IMR-90 (cell line): ENCODE data around the gene ZNF273. TPM values are rescaled to one million over a fixed set of nuclear protein-coding genes. Genes with fewer than 3 reads are reported as not detected.

Experiments used
- ATAC-seq: fragments of 200-7000 bp; cut with Tn5 transposase; 2 replicates; pipeline ENCODE4 v1.9.1; 2020; ENCODE audit warnings: low read depth, mild to moderate bottlenecking, moderate library complexity
- BruUV-seq: library from RNA; stranded (reverse); fragments of 400-500 nt; replicated peaks from 2 replicates; lab custom pipeline; 2021; lab: Mats Ljungman, UMichigan
- CTCF ChIA-PET: fragments of 300-600 bp; formaldehyde crosslinking; extraction: SDS; loops from one replicate; lab custom pipeline; 2021; ENCODE audit warnings: antibody characterized with exemption; lab: Yijun Ruan, JAX
- POLR2A ChIA-PET: fragments of 300-600 bp; sonication (Branson Sonifier 250); formaldehyde crosslinking; loops from one replicate; lab custom pipeline; 2022; ENCODE audit warnings: antibody characterized with exemption; ENCODE audit not compliant: unreplicated experiment; lab: Charles Lee
- DNase-seq: peaks from one replicate; pipeline ENCODE4 v3.0.0; 2013
- H2AFZ ChIP-seq: replicated peaks from 2 replicates; pipeline ENCODE3; 2013; ENCODE audit warnings: low read length, mild to moderate bottlenecking; ENCODE audit not compliant: poor library complexity
- H2AK5ac ChIP-seq: 2 replicates; pipeline ENCODE4 v1.6.1; 2013; ENCODE audit warnings: low read depth, low read length, inconsistent platforms
- H2AK9ac ChIP-seq: replicated peaks from 2 replicates; pipeline ENCODE3; 2013; ENCODE audit warnings: mild to moderate bottlenecking, low read depth, low read length, moderate library complexity; ENCODE audit not compliant: poor library complexity
- H2BK120ac ChIP-seq: 2 replicates; pipeline ENCODE4 v1.6.1; 2013; ENCODE audit warnings: low read depth, low read length, inconsistent platforms
- H2BK15ac ChIP-seq: 3 replicates; pipeline ENCODE4 v1.6.1; 2013; ENCODE audit warnings: low read depth, low read length, inconsistent platforms
- H2BK20ac ChIP-seq: 2 replicates; pipeline ENCODE4 v1.6.1; 2013; ENCODE audit warnings: low read depth, mild to moderate bottlenecking, inconsistent platforms, low read length, moderate library complexity
- H2BK5ac ChIP-seq: 2 replicates; pipeline ENCODE4 v1.6.1; 2013; ENCODE audit warnings: mild to moderate bottlenecking, low read depth, low read length, inconsistent platforms; ENCODE audit not compliant: poor library complexity, severe bottlenecking
- H3K14ac ChIP-seq: replicated peaks from 2 replicates; pipeline ENCODE4 v1.6.1; 2013; ENCODE audit warnings: low read depth, low read length, inconsistent platforms
- H3K18ac ChIP-seq: 2 replicates; pipeline ENCODE4 v1.6.1; 2013; ENCODE audit warnings: low read depth, low read length, control low read depth
- H3K23ac ChIP-seq: 2 replicates; pipeline ENCODE4 v1.6.1; 2013; ENCODE audit warnings: low read depth, low read length, inconsistent platforms
- H3K27ac ChIP-seq: 2 replicates; pipeline ENCODE4 v1.5.1; 2013; ENCODE audit warnings: mild to moderate bottlenecking, control low read depth, low read length; ENCODE audit not compliant: insufficient read depth
- H3K27me3 ChIP-seq: 2 replicates; pipeline ENCODE4 v1.6.1; 2013; ENCODE audit warnings: low read length; ENCODE audit not compliant: control insufficient read depth, insufficient read depth
- H3K36me3 ChIP-seq: 2 replicates; pipeline ENCODE4 v1.6.1; 2013; ENCODE audit warnings: low read length, mixed read lengths; ENCODE audit not compliant: control insufficient read depth, insufficient read depth
- H3K4ac ChIP-seq: 2 replicates; pipeline ENCODE4 v1.6.1; 2013; ENCODE audit warnings: low read depth, low read length, inconsistent platforms
- H3K4me1 ChIP-seq: 2 replicates; pipeline ENCODE4 v1.6.1; 2013; ENCODE audit warnings: low read length, mixed read lengths; ENCODE audit not compliant: control insufficient read depth, insufficient read depth
- H3K4me2 ChIP-seq: 2 replicates; pipeline ENCODE4 v1.6.1; 2013; ENCODE audit warnings: low read depth, mild to moderate bottlenecking, control low read depth, low read length, moderate library complexity
- H3K4me3 ChIP-seq: 2 replicates; pipeline ENCODE4 v1.5.1; 2013; ENCODE audit warnings: low read depth, mild to moderate bottlenecking, control low read depth, low read length, moderate library complexity; ENCODE audit not compliant: insufficient read depth
- H3K56ac ChIP-seq: 2 replicates; pipeline ENCODE4 v1.6.1; 2013; ENCODE audit warnings: low read length, inconsistent platforms; ENCODE audit not compliant: insufficient read depth; ENCODE audit errors: extremely low read depth
- H3K79me1 ChIP-seq, 2 experiments: 2 replicates each; pipeline ENCODE4 v1.6.1; 2013; ENCODE audit warnings: low read length in 2 of 2, inconsistent platforms in 1 of 2, low read depth in 1 of 2
- H3K9ac ChIP-seq: 2 replicates; pipeline ENCODE4 v1.6.1; 2013; ENCODE audit warnings: low read depth, low read length, control low read depth
- H3K9me1 ChIP-seq: 2 replicates; pipeline ENCODE4 v1.6.1; 2013; ENCODE audit warnings: low read length, inconsistent platforms; ENCODE audit not compliant: insufficient read depth
- H3K9me3 ChIP-seq: 2 replicates; pipeline ENCODE4 v1.6.1; 2013; ENCODE audit warnings: low read length; ENCODE audit not compliant: control insufficient read depth, insufficient read depth
- H4K20me1 ChIP-seq: 2 replicates; pipeline ENCODE4 v1.6.1; 2013; ENCODE audit warnings: low read length, inconsistent platforms; ENCODE audit not compliant: insufficient read depth
- H4K5ac ChIP-seq: 2 replicates; pipeline ENCODE4 v1.6.1; 2013; ENCODE audit warnings: mild to moderate bottlenecking, low read depth, low read length, control low read depth
- H4K8ac ChIP-seq, 2 experiments: 2 replicates each; pipeline ENCODE4 v1.6.1; 2013; ENCODE audit warnings: low read depth in 2 of 2, low read length in 2 of 2, control low read depth in 1 of 2, inconsistent platforms in 1 of 2
- H4K91ac ChIP-seq: 2 replicates; pipeline ENCODE4 v1.6.1; 2013; ENCODE audit warnings: low read depth, low read length, inconsistent platforms; ENCODE audit not compliant: insufficient read depth
- RFX5 ChIP-seq: IDR thresholded peaks from 2 replicates; pipeline ENCODE4 v1.8.0; 2012; ENCODE audit warnings: low read depth, mild to moderate bottlenecking, low read length, moderate library complexity
- WGBS, 2 experiments: methylation state at CpG; one replicate each; pipeline versions ENCODE4 v1.1.5 to v1.1.7; 2013; ENCODE audit warnings: missing lambda C conversion rate in 2 of 2; ENCODE audit not compliant: insufficient read length in 1 of 2; ENCODE audit errors: extremely low coverage in 2 of 2; 5-methylcytosine and 5-hydroxymethylcytosine counted together
- dilution Hi-C: fragments of 300-500 bp; cut with HindIII; formaldehyde crosslinking; loops from one replicate; pipeline ENCODE4 v1.14.3; 2018; ENCODE audit warnings: low sequenced_read_pairs; ENCODE audit not compliant: unreplicated experiment
- in situ Hi-C: fragments of 300-500 bp; cut with MboI; formaldehyde crosslinking; loops from 3 replicates; pipeline ENCODE4 v1.14.3; 2019; ENCODE audit warnings: low sequenced_read_pairs, inconsistent platforms, mixed read lengths
- intact Hi-C: fragments of 100-400 bp; cut with micrococcal nuclease; formaldehyde crosslinking; loops from 2 replicates; pipeline ENCODE4 v1.10.0; 2022
- polyA plus RNA-seq, 3 experiments: library from polyadenylated mRNA; depleted of rRNA; stranded (reverse); fragments of >200 nt; gene quantifications; 2 replicates each; pipeline ENCODE4 v1.2.3, GENCODE V29; 2012; ENCODE audit warnings: low replicate concordance in 1 of 3
- total RNA-seq: library from RNA; depleted of rRNA; stranded (reverse); fragments of >200 nt; gene quantifications from 2 replicates; pipeline ENCODE4 v1.2.3, GENCODE V29; 2012

ZNF273 gene
- total and polyA plus RNA-seq, 2 of the 4 experiments (the other 2 are of a cell fraction): 1.5 to 2.7 TPM

- no peaks in the 10 kb centered on the region for H3K4me1 ChIP-seq
- in situ Hi-C loops: no loop called here
- ChIA-PET POLR2A (no interaction called here), CTCF (no interaction called here)
- H3K79me1 ChIP-seq: no peaks in the 10 kb centered on the region
- no peaks in the 10 kb centered on the region for H4K20me1 ChIP-seq
- no peak for DNase-seq
- no CpG with 5 or more reads among the region's 18 CpGs for WGBS, 2 experiments
- ATAC-seq: no peak
- H3K27me3 ChIP-seq: no peaks in the 10 kb centered on the region
- intact Hi-C loops: no loop called here
- H2BK20ac ChIP-seq: no peak overlapping the region
- peaks cover 13% of the 10 kb centered on the region; the same call in 1 of the 2 replicates for H3K9me3 ChIP-seq
- H3K9ac ChIP-seq: no peak overlapping the region
- no peak overlapping the region for H3K23ac ChIP-seq
- no peak overlapping the region for H3K18ac ChIP-seq
- H3K4ac ChIP-seq: no peak overlapping the region
- H3K36me3 ChIP-seq: no peaks in the 10 kb centered on the region
- H2BK5ac ChIP-seq: no peak overlapping the region
- no peak overlapping the region for H2BK120ac ChIP-seq
- no peak overlapping the region for H3K27ac ChIP-seq
- no peak overlapping the region for H3K4me2 ChIP-seq
- no TSS peak for BruUV-seq
- no peak overlapping the region for H3K56ac ChIP-seq
- no peak overlapping the region for H2AFZ ChIP-seq
- H2AK5ac ChIP-seq: no peak overlapping the region
- no peak overlapping the region for H2AK9ac ChIP-seq
- H4K8ac ChIP-seq: no peak overlapping the region
- TF ChIP-seq RFX5: no peak
- dilution Hi-C loops: no loop called here
- H4K5ac ChIP-seq: no peak overlapping the region
- no peaks in the 10 kb centered on the region for H3K9me1 ChIP-seq
- H3K4me3 ChIP-seq: no peak overlapping the region
- H3K14ac ChIP-seq: no peak overlapping the region
- H2BK15ac ChIP-seq: no peak overlapping the region
- no peak overlapping the region for H4K91ac ChIP-seq
These were observed 27.8 kb upstream of the ZNF273 start for GRCh38 chr7:64875258-64875657.
